Fibroblast of skin of back (primary cell): Measurements from ENCODE around the gene LCE1B.

ENCODE experiments used
- DNase-seq: peaks from one replicate; pipeline ENCODE4 v3.0.0-alpha.2; 2013

LCE1B gene

DNA sequence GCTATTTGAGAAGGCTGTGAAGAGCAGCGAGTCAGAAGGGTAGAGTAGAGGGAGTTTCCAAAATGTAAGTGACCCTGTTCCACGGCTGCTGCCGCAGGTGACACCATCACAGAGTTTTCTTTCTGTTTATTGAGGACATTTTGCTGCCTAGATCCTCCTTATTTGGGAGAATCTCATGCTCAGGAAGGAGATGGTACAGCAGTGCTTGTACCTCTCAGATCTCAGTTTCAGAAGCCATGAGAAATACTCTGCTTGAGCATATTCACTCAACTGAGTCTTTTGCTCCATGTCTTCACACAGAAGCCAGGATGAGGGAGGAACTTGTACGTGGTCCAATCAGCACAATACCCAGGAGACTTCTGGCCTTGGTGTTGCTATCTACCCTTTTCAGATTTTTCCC is 49.6 kb downstream of the LCE1B start:
- no peak for DNase-seq
